Osteoblast (primary cell): Measurements from ENCODE around the gene RNGTT. TPM values are rescaled to one million over a fixed set of nuclear protein-coding genes. Genes with fewer than 3 reads are reported as not detected.

Experiments used
- DNase-seq: peaks from one replicate; pipeline ENCODE4 v3.0.0; 2011; ENCODE audit warnings: low spot score, mixed read lengths; ENCODE audit not compliant: insufficient read length; ENCODE audit errors: missing footprints
- H2AFZ ChIP-seq: 2 replicates; pipeline ENCODE4 v1.6.0; 2011; ENCODE audit warnings: mild to moderate bottlenecking, low read length
- H3K27ac ChIP-seq: 2 replicates; pipeline ENCODE4 v1.5.1; 2011; ENCODE audit warnings: mild to moderate bottlenecking, low read depth, low read length, moderate library complexity
- H3K27me3 ChIP-seq: 2 replicates; pipeline ENCODE4 v1.6.0; 2012; ENCODE audit warnings: mild to moderate bottlenecking, control low read depth, inconsistent platforms, low read length, moderate library complexity; ENCODE audit not compliant: insufficient read depth
- H3K36me3 ChIP-seq: 2 replicates; pipeline ENCODE4 v1.5.1; 2011; ENCODE audit warnings: mild to moderate bottlenecking, low read length, control low read depth, moderate library complexity; ENCODE audit not compliant: insufficient read depth
- H3K4me1 ChIP-seq: 2 replicates; pipeline ENCODE4 v1.5.1; 2011; ENCODE audit warnings: mild to moderate bottlenecking, low read length, control low read depth, moderate library complexity; ENCODE audit not compliant: insufficient read depth
- H3K4me2 ChIP-seq: 2 replicates; pipeline ENCODE4 v1.6.0; 2011; ENCODE audit warnings: mild to moderate bottlenecking, low read length; ENCODE audit not compliant: insufficient read depth
- H3K4me3 ChIP-seq: fragments of 200-600 bp; sonication (generic); 3 replicates; pipeline ENCODE4 v1.5.1; 2012; ENCODE audit warnings: mild to moderate bottlenecking, low read length, inconsistent platforms; ENCODE audit not compliant: insufficient read depth
- H3K79me2 ChIP-seq: 2 replicates; pipeline ENCODE4 v1.6.0; 2012; ENCODE audit warnings: mild to moderate bottlenecking, low read length, control low read depth, inconsistent platforms; ENCODE audit not compliant: insufficient read depth
- H3K9me3 ChIP-seq: 2 replicates; pipeline ENCODE4 v1.5.1; 2011; ENCODE audit warnings: low read depth, low read length, control low read depth
- H4K20me1 ChIP-seq: 2 replicates; pipeline ENCODE4 v1.6.0; 2012; ENCODE audit warnings: mild to moderate bottlenecking, low read length, control low read depth; ENCODE audit not compliant: insufficient read depth
- CTCF ChIP-seq: IDR thresholded peaks from 2 replicates; pipeline ENCODE4 v1.5.1; 2011; ENCODE audit warnings: mild to moderate bottlenecking, low read depth, low read length, moderate library complexity; ENCODE audit errors: extremely low read depth
- total RNA-seq: library from RNA; depleted of rRNA; stranded (reverse); fragments of >200 nt; gene quantifications from 2 replicates; pipeline ENCODE4 v1.2.3, GENCODE V29; 2012

Gene RNGTT
- total RNA-seq, 1 donor, result 19.2 TPM

- H3K4me1 ChIP-seq, result no peaks in the 10 kb centered on the region
- no peak for TF ChIP-seq CTCF
- no peaks in the 10 kb centered on the region for H3K79me2 ChIP-seq
- no peaks in the 10 kb centered on the region for H4K20me1 ChIP-seq
- no peaks in the 10 kb centered on the region for H3K9me3 ChIP-seq
- no peak overlapping the region for H3K4me2 ChIP-seq
- no peak overlapping the region for H3K4me3 ChIP-seq
- no peaks in the 10 kb centered on the region for H3K27me3 ChIP-seq
- no peak for DNase-seq
- no peaks in the 10 kb centered on the region for H3K36me3 ChIP-seq
- H3K27ac ChIP-seq, result no peak overlapping the region
- no peak overlapping the region for H2AFZ ChIP-seq
Observed at GRCh38 chr6:88596801-88597200, 366.6 kb downstream of the RNGTT start.

GRCh38 chr6:88588938-88589337 is 374.5 kb downstream of the RNGTT start:
- no peak overlapping the region for H3K27ac ChIP-seq
- no peaks in the 10 kb centered on the region for H4K20me1 ChIP-seq
- H2AFZ ChIP-seq, result no peak overlapping the region
- H3K4me1 ChIP-seq, result no peaks in the 10 kb centered on the region
- no peak overlapping the region for H3K4me2 ChIP-seq
- H3K4me3 ChIP-seq, result no peak overlapping the region
- TF ChIP-seq CTCF, result no peak
- no peaks in the 10 kb centered on the region for H3K27me3 ChIP-seq
- peaks cover 3% of the 10 kb centered on the region for H3K9me3 ChIP-seq
- no peaks in the 10 kb centered on the region for H3K79me2 ChIP-seq
- DNase-seq, result no peak
- H3K36me3 ChIP-seq, result no peaks in the 10 kb centered on the region

- Histone ChIP-seq H3K4me1 (no peaks in the 10 kb centered on the region), H3K4me3 (no peak overlapping the region), H3K27ac (no peak overlapping the region), H2AFZ (no peak overlapping the region), H3K79me2 (no peaks in the 10 kb centered on the region), H4K20me1 (no peaks in the 10 kb centered on the region), H3K4me2 (no peak overlapping the region), H3K9me3 (peaks cover 3% of the 10 kb centered on the region), H3K36me3 (no peaks in the 10 kb centered on the region), H3K27me3 (no peaks in the 10 kb centered on the region)
- DNase-seq, result no peak
- TF ChIP-seq CTCF, result no peak
Observed at GRCh38 chr6:88587150-88587520, 376.3 kb downstream of the RNGTT start.

- no peaks in the 10 kb centered on the region for H3K4me1 ChIP-seq
- no peaks in the 10 kb centered on the region for H3K36me3 ChIP-seq
- H2AFZ ChIP-seq, result no peak overlapping the region
- TF ChIP-seq CTCF, result no peak
- H3K27me3 ChIP-seq, result no peaks in the 10 kb centered on the region
- H3K9me3 ChIP-seq, result peaks cover 3% of the 10 kb centered on the region
- H3K27ac ChIP-seq, result no peak overlapping the region
- no peaks in the 10 kb centered on the region for H3K79me2 ChIP-seq
- H4K20me1 ChIP-seq, result no peaks in the 10 kb centered on the region
- DNase-seq, result no peak
- H3K4me3 ChIP-seq, result no peak overlapping the region
- H3K4me2 ChIP-seq, result no peak overlapping the region
Observed at GRCh38 chr6:88586371-88587149, 376.9 kb downstream of the RNGTT start.
